GM21390 (cell line): Measurements from ENCODE around the gene DPP4.

Experiments used
- ATAC-seq: cut with Tn5 transposase; IDR thresholded peaks from one replicate; pipeline ENCODE4 v1.9.1; 2021; ENCODE audit not compliant: unreplicated experiment

The DPP4 gene

GRCh38 chr2:162022290-162022945, 51.6 kb downstream of the DPP4 start:
- ATAC-seq, result no peak

DNA sequence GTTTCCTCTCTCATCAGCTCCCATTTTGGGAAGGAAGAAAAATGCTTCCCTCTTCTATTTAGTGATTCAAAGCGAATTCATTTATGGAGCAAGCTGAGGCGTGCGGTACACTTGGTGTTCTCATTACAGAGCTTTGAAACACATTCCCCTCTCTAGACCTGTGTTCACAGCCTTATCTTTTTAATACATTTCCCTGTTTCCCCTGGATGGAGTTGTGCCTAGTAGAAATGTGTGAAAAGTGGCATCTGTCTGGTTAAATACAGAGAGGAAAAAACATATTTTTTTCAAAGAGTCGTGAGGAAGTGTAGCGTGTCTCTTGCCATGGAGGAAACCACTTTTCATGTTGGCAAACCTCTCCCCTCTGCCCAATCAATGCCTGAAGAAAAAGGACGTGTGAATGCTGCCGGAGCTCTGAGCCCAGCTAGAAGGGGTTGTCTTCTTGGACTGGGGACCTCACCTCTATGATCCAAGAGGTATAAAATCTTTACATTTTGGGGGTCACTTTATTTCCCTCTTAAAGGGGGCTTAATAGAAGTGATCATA, 52.4 kb downstream of the DPP4 start:
- ATAC-seq, result no peak

DNA sequence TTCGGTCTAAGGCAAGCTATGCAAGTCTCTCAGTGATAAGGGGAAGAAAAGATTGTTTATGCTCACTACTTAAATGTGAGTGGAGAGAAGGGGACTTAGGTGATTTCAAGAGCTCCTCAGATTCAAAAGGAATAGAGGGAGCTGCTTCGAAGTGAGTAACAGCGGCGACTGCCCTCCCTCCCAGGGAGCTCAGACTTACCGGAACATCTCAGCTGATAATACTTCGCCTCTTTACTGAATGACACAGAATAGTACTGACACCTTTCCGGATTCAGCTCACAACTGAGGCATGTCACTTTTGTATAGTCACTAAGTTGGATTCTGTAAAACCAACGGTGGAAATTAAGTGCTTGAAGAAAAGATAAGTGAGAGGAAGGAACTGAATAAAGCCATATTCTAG, 55.5 kb downstream of the DPP4 start:
- no peak for ATAC-seq

GRCh38 chr2:162017233-162017632, 56.8 kb downstream of the DPP4 start:
- ATAC-seq, result no peak

DNA sequence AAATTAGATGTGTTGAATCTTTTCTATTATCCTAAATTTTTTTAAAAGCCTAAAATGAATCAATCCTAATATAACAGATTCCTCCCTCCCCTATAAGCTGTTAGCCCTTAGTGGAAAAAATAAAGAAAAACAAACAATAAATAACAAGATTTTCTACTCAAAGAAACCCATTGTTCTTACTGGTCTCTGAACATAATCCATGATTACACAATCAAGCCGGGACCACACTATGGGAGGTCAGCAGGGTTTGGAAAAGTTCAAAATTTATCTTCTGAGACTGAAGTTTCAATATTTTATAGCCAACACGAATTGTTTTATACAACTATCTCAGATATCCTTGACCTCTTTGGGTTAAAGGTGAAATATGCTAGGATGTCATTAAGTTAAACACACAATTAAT, 57.9 kb downstream of the DPP4 start:
- no peak for ATAC-seq

DNA sequence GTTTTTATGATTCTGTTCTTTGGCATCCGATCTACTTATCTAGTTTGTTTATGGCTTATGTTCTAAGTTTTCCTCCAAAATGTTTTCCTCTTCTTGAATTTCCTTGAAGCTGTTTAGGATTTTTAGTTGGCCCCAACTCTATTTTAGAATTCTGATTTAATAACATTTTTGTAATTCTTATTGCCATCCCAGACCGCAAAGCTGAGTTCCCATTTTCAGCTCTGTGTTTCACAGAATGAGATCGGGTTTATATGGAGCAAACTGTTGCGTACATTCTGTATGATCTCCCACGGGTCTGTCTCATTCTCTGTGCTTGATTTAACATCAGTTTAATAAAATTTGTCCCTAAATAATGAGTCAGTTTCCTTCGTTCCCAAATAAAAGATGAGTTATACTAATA, 59.3 kb downstream of the DPP4 start:
- ATAC-seq, result no peak

DNA sequence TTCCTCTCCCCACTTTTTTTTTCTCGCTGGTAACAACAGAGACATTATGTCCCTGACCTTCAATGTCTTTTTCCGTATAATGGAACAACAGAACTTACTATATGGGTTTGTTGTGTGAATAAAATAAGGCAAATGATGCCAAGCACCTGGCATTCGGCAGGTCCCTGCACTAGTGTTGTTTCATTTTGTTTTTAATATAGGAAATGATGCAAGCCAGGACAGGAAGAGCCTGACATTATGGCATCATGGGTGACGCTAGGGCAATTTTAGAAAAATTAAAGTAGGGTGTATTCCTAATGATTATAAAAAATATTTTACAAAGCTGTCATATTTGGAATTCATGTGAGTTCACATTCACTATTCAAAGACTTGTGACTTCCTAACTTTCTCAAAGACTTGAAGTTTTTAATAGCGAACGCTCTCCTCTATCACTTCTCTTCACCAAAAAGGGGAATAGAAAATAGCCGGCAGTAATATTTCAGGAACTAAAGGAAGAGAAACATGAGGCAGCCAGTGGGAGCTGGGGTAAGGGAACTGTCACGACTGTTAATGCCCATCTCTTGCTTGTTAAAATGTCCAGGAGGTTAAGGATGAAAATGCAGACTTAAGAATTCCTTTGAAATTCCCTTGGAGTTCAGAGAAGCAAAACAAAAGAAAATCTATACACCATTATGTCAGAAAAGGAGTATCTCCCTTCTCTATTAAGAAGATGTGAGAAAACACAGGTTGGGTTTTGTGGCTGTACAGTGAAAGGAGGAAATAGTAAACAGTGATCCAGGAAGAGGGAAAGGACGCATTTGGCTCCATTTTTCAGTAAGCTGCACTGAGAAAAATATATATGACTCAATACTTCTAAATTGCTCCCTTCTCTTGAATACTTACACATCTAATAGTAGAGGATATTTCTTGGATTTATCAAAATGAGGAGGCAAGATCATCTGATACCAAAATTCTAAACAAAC, 60.2 kb downstream of the DPP4 start:
- no peak for ATAC-seq

- no peak for ATAC-seq
Measured at GRCh38 chr2:162012565-162013058, 61.4 kb downstream of the DPP4 start.

DNA sequence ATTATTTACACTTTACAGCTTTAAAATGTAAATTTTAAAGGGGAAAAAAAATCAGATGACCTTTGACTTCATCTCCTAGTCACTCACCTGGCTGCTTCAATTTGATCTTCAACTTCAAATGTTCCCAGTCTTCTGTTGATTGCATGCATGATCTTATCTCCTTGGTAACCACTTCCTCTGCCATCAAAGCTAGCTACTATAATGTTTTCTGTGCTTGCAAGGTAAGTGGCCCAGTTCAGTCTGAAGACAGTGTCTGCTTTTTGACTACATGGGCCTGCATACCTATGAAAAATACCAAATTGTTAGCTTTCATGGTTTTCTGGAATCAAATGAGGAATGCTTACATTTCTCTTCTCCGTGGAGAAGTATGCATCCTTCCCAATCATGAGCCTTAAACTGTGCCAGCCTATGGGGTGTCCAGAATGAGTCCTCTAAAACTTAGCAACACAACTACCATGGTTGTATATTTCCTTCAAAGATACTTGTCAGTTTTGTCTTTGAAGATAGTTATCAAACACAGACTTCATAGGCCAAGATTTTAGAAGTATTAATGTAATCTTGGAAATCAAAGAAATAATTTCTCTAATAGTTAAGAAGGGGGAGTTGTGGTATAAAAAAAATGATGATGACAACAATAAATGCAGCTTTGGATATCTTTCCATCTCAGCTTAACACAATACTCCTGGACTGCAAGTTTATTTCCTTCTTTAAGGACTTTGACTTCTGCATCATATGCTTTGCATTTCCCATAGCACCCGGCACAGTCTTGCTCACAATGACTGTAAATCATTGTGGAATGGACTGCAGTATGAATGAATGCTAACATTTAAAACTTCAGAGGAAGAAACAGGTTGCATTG, 62.1 kb downstream of the DPP4 start:
- ATAC-seq, result no peak

DNA sequence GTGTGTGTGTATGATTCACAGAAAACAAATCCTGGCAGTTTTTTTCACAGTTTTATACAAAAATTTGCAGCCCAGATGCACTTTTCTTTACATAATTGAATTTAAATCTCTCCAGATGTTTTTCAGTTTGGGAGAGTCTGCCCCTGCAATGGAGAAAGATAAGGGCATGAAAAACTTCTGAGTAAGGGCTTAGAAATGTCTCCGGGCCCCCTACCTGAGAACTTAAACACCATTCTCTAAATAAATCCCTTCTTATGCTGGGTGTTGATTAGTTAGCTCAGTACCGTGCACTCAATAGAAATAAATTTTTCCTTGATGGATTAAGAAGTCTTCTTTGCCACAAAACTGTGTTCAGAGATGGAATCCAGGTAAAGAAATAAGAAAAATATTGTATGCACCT, 64.5 kb downstream of the DPP4 start:
- ATAC-seq, result no peak

DNA sequence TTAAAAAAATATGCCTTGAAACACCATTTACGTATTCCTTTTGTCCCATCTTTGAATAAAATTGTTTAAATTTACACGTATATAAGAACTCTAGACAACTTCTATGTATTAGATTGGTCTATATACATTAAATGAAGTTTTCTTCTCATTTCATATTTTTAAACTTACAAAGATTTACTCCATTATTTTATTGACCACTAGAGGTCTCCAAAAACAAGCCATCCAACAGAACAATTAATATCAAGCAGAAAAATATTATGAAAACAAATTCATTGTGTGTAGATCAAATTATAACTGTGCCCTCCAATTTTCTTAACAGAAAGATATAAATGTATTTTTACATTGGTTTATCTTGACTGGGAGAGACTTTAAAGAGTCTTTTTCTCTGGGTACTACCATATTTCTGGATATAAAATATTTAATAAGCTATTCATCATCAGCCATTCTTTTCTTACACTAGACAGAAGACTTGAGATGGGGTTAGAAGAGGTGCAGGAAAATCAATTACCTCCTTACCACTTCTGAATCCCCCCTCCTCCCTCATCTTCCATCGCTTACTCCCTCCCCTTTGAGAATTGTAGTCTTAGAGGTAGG, 66.5 kb downstream of the DPP4 start:
- ATAC-seq, result no peak

DNA sequence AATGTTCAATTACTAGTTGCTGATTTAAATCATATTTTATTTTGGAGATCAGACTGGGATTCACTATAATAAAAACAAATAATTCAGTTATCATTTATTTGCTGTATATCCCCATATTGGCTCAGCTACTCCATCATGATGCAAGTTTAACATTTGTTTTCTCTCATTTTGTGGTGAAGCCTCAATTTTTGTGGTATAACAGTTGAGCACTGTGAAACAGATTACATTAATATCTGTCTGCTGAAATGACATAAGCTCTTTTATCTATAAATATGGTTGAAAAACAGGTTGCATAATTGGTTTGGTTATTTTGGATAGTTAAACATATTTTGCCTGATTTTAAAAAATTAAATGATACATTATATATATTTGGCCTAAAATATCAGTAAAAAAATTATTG, 67.7 kb downstream of the DPP4 start:
- no peak for ATAC-seq

DNA sequence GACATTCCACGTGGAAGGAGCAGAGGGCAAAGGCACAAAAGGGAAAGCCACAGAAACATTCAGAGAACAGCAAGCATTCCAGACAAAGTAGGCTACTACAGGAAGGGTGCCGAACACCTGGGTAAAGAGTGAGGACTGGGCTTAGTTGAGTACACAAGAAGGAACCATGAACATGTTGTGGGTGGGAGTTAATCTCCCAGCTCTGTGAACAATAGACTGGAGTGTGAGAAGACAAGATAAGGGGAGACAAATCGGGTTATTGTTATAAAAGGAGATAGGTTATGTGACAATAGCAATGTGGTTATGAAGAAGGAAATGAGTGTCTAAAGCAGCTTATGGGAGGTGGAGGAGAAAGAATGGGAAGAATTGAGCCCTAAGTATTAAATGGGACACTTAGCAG, 70.0 kb downstream of the DPP4 start:
- ATAC-seq, result no peak

DNA sequence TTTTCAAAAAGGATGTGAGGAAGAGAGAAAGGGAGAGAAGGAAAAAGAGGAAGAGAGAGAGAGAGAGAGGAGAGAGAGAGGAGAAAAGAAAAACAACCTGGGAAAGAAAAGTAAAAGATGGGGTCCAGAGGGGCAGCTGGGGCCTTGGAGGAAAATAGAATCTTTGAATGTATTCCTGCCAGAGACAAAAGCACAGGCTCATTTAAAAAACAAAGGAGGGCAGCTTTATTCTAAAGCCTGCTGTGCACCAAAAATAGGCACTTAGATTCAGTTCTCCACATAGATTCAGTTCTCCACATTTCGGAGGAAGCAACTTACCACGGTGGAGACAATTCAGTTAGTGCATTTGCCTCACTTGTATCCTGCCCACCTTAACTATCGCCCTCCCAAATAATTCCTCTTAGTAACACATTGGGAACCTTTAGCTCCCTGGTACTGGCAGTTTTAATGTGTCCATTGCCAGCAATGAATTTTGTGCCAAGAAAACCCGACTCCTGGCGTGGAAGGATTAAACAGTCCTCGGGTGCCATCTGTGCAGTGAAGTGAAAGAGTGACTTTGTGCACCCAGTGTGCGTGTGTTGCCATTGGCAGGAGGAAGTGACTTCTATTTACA, 71.3 kb downstream of the DPP4 start:
- ATAC-seq, result no peak

- no peak for ATAC-seq
Measured at GRCh38 chr2:162000431-162000830, 73.6 kb downstream of the DPP4 start.

GRCh38 chr2:161999321-161999720, 74.7 kb downstream of the DPP4 start:
- ATAC-seq, result no peak

DNA sequence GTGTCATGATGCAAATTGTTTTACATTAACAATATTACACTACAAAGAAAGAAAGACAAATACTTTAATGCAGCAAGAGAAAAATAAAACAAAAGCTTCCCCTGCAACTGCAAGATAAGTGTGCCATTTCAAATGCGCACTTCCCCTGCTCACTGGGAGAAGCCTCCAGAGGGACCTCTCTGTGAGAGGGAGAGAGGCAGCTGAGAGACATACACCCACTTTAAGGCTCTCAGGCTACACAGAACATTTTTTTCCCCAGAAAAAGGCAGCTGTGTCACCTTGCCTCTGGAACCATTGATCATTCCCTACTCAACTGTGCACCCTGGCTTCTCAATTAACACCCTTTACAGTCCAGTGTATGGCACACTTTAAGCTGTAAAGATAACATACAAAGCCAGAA, 75.2 kb downstream of the DPP4 start:
- no peak for ATAC-seq

DNA sequence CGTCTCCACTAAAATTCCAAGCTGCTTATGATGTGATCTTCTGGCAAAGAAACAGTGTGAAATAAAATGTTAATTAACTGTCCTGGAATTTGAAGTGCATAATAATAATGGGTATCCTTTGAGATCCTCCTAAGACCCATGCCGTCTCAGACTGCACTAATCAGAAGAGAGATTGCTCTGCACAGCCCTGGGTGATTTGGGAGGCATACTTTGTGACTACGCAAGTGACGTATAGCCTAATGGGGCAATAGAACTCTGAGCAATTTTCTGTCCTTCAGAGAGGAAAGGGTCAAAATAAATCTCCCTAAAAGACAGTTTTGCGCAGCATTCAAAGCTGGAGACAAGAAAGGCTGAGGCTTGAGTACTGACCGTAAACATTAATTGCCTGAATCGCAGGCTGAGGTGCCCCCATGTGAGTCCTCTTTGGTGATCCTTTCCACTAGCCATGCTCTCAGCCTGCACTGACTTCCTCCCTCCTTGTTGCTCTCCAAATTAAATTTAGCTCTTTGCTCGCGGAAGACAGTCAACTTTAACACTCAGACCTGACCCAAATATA, 76.0 kb downstream of the DPP4 start:
- ATAC-seq, result no peak

DNA sequence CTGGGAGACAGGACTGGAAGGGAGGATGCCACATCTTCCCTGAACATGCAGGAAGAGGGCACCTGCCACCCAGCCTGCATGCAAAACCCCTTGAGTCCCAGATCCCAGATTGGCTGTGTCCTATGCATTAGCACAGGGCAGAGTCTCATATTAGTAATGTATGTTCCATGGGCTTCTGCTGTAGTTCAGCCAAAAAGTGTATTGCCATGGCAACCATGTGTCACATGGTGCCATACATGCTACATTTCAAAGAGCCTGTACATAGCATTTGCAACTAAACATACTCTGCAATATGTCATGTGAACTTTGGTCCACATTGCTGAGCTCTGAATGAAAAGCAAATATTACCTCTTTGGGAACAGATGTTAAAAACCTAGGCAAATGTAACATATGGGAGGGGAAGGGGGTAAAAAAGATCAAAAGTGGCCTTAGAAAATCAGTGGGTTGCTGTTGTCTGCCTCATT, 78.4 kb downstream of the DPP4 start:
- no peak for ATAC-seq
